Colonic mucosa (tissue), 4 donors: ENCODE data around the gene BAG3. TPM values are rescaled to one million over a fixed set of nuclear protein-coding genes. Genes with fewer than 3 reads are reported as not detected.

ENCODE experiments used
- DNase-seq: peaks from one replicate; pipeline ENCODE4 v3.0.0-alpha.2; 2020
- H3K27ac ChIP-seq: fragments of 200-600 bp; one replicate; pipeline ENCODE4 v1.8.0; 2021
- H3K27me3 ChIP-seq: fragments of 200-600 bp; one replicate; pipeline ENCODE4 v1.8.0; 2021
- H3K36me3 ChIP-seq: fragments of 200-600 bp; one replicate; pipeline ENCODE4 v1.8.0; 2021
- H3K4me1 ChIP-seq: fragments of 200-600 bp; one replicate; pipeline ENCODE4 v1.8.0; 2021; ENCODE audit warnings: mild to moderate bottlenecking
- H3K4me3 ChIP-seq: fragments of 200-600 bp; one replicate; pipeline ENCODE4 v1.8.0; 2021
- H3K9ac ChIP-seq, 2 donors: one replicate each; pipeline ENCODE4 v1.7.0; 2013; ENCODE audit warnings: control low read depth in 2 of 2, low read depth in 2 of 2, low read length in 2 of 2
- H3K9me3 ChIP-seq: fragments of 200-600 bp; one replicate; pipeline ENCODE4 v1.8.0; 2021
- CTCF ChIP-seq: fragments of 200-600 bp; IDR thresholded peaks from one replicate; pipeline ENCODE4 v1.8.0; 2022; ENCODE audit warnings: antibody characterized with exemption, mild to moderate bottlenecking
- intact Hi-C: fragments of 100-400 bp; cut with DNase I; formaldehyde crosslinking; loops from one replicate; pipeline ENCODE4 v1.14.1; 2022
- total RNA-seq, 2 donors: library from RNA; stranded (reverse); fragmentation: NEBNext Ultra II Directional in 1 of 2; extraction: Animal tissue kit (Norgen Biotek cat#: 25700) in 1 of 2; gene quantifications; one replicate each; pipeline ENCODE4 v1.2.1, GENCODE V29; 2021
- donor health status: healthy.
- donor health status: DM: no; HTN: no; CAD: no.
- donor health status: DM: no; HTN: no; CAD: no.

BAG3 gene
- total RNA-seq, 2 donors from 2014 or later = 30.4 to 48.9 TPM

GRCh38 chr10:119694608-119695007 lies 43.4 kb downstream of the BAG3 start:
- Histone ChIP-seq H3K36me3 (no peaks in the 10 kb centered on the region), H3K27ac (no peak overlapping the region), H3K4me3 (no peak overlapping the region), H3K9ac (no peak overlapping the region), H3K4me1 (no peaks in the 10 kb centered on the region), H3K9me3 (no peaks in the 10 kb centered on the region), H3K27me3 (no peaks in the 10 kb centered on the region)
- DNase-seq = no peak
- intact Hi-C loops = no loop called here
- TF ChIP-seq CTCF = no peak

GRCh38 chr10:119700321-119700954 lies 49.3 kb downstream of the BAG3 start:
- H3K4me3 ChIP-seq = no peak overlapping the region
- DNase-seq = no peak
- H3K9ac ChIP-seq = no peak overlapping the region
- TF ChIP-seq CTCF = no peak
- intact Hi-C loops = no loop called here
- no peaks in the 10 kb centered on the region for H3K4me1 ChIP-seq
- no peaks in the 10 kb centered on the region for H3K9me3 ChIP-seq
- no peak overlapping the region for H3K27ac ChIP-seq
- H3K36me3 ChIP-seq = no peaks in the 10 kb centered on the region
- H3K27me3 ChIP-seq = no peaks in the 10 kb centered on the region

GRCh38 chr10:119701861-119702260 lies 50.7 kb downstream of the BAG3 start:
- Histone ChIP-seq H3K27me3 (no peaks in the 10 kb centered on the region), H3K4me1 (no peaks in the 10 kb centered on the region), H3K9me3 (no peaks in the 10 kb centered on the region), H3K4me3 (no peak overlapping the region), H3K27ac (no peak overlapping the region), H3K9ac (no peak overlapping the region), H3K36me3 (no peaks in the 10 kb centered on the region)
- TF ChIP-seq CTCF = no peak
- no peak for DNase-seq
- intact Hi-C loops = no loop called here

GRCh38 chr10:119702583-119702982 lies 51.4 kb downstream of the BAG3 start:
- Histone ChIP-seq H3K9me3 (no peaks in the 10 kb centered on the region), H3K36me3 (no peaks in the 10 kb centered on the region), H3K27me3 (no peaks in the 10 kb centered on the region), H3K27ac (no peak overlapping the region), H3K4me1 (no peaks in the 10 kb centered on the region), H3K9ac (no peak overlapping the region), H3K4me3 (no peak overlapping the region)
- no peak for TF ChIP-seq CTCF
- intact Hi-C loops = no loop called here
- no peak for DNase-seq

GRCh38 chr10:119703903-119704508 lies 52.8 kb downstream of the BAG3 start:
- Histone ChIP-seq H3K4me1 (no peaks in the 10 kb centered on the region), H3K36me3 (no peaks in the 10 kb centered on the region), H3K4me3 (no peak overlapping the region), H3K9ac (no peak overlapping the region), H3K9me3 (no peaks in the 10 kb centered on the region), H3K27ac (no peak overlapping the region), H3K27me3 (no peaks in the 10 kb centered on the region)
- no peak for TF ChIP-seq CTCF
- no peak for DNase-seq
- intact Hi-C loops = no loop called here
